GM18507 (cell line): ENCODE data around the gene TMEM45A.
"Not testable (repeated sequence)": the region's sequence is repeated elsewhere in the genome, so short reads cannot be mapped to it uniquely, and the experiment has no call there.

Experiments
- DNase-seq: peaks from one replicate; pipeline ENCODE4 v3.0.0; 2011; ENCODE audit warnings: low read depth; ENCODE audit not compliant: insufficient read length; ENCODE audit errors: extremely low spot score
- FAIRE-seq: peaks from 2 replicates; lab custom pipeline; 2011; peaks lifted over from hg19 to GRCh38; lab: Jason Lieb, UNC

Gene TMEM45A

GRCh38 chr3:100492059-100493006 lies at the start of gene TMEM45A:
TMEM45A (plus strand) TSS chr3:100492619; CDS start chr3:100555212, 62,593 bp downstream.
- DNase-seq: peak; percentile 94
- FAIRE-seq: peak; percentile 67

- FAIRE-seq (no peak), DNase-seq (no peak)
Measured at GRCh38 chr3:100443690-100444089, 48.7 kb upstream of the TMEM45A start.

- FAIRE-seq, DNase-seq: not testable (repeated sequence)
Measured at GRCh38 chr3:100447067-100447466, 45.4 kb upstream of the TMEM45A start.

- no peak for FAIRE-seq
- no peak for DNase-seq
Measured at GRCh38 chr3:100448079-100448478, 44.3 kb upstream of the TMEM45A start.

GRCh38 chr3:100449214-100449613 lies 43.2 kb upstream of the TMEM45A start:
- FAIRE-seq (no peak), DNase-seq (no peak)

GRCh38 chr3:100454677-100455076 lies 37.7 kb upstream of the TMEM45A start:
- DNase-seq: no peak
- FAIRE-seq: no peak

- no peak for DNase-seq
- no peak for FAIRE-seq
Measured at GRCh38 chr3:100455841-100456550, 36.4 kb upstream of the TMEM45A start.

- FAIRE-seq (no peak), DNase-seq (no peak)
Measured at GRCh38 chr3:100456745-100457144, 35.7 kb upstream of the TMEM45A start.

GRCh38 chr3:100457811-100458210 lies 34.6 kb upstream of the TMEM45A start:
- FAIRE-seq (no peak), DNase-seq (no peak)

- FAIRE-seq (no peak), DNase-seq (no peak)
Measured at GRCh38 chr3:100458814-100459213, 33.6 kb upstream of the TMEM45A start.

GRCh38 chr3:100463002-100463401 lies 29.4 kb upstream of the TMEM45A start:
- no peak for DNase-seq
- FAIRE-seq: peak; percentile 71

GRCh38 chr3:100463646-100464155 lies 28.7 kb upstream of the TMEM45A start:
- FAIRE-seq: no peak

GRCh38 chr3:100465892-100466777 lies 26.3 kb upstream of the TMEM45A start:
- peak; percentile 72 for FAIRE-seq
- no peak for DNase-seq

More at GRCh38 chr3:100463646-100464155, 28.7 kb upstream of the TMEM45A start:
- DNase-seq: no peak

GRCh38 chr3:100467133-100467532 lies 25.3 kb upstream of the TMEM45A start:
- FAIRE-seq: no peak
- no peak for DNase-seq

- FAIRE-seq (no peak), DNase-seq (no peak)
Measured at GRCh38 chr3:100468676-100469075, 23.7 kb upstream of the TMEM45A start.

GRCh38 chr3:100470951-100471350 lies 21.5 kb upstream of the TMEM45A start:
- DNase-seq: no peak
- FAIRE-seq: no peak

GRCh38 chr3:100471444-100471843 lies 21.0 kb upstream of the TMEM45A start:
- no peak for DNase-seq
- FAIRE-seq: no peak

GRCh38 chr3:100477851-100478360 lies 14.5 kb upstream of the TMEM45A start:
- DNase-seq, FAIRE-seq: not testable (repeated sequence)

GRCh38 chr3:100478521-100478920 lies 13.9 kb upstream of the TMEM45A start:
- not testable (repeated sequence) for FAIRE-seq

More at GRCh38 chr3:100478521-100478920, 13.9 kb upstream of the TMEM45A start:
- DNase-seq: not testable (repeated sequence)
